ENCODE data around the gene TRMT112.

DNA sequence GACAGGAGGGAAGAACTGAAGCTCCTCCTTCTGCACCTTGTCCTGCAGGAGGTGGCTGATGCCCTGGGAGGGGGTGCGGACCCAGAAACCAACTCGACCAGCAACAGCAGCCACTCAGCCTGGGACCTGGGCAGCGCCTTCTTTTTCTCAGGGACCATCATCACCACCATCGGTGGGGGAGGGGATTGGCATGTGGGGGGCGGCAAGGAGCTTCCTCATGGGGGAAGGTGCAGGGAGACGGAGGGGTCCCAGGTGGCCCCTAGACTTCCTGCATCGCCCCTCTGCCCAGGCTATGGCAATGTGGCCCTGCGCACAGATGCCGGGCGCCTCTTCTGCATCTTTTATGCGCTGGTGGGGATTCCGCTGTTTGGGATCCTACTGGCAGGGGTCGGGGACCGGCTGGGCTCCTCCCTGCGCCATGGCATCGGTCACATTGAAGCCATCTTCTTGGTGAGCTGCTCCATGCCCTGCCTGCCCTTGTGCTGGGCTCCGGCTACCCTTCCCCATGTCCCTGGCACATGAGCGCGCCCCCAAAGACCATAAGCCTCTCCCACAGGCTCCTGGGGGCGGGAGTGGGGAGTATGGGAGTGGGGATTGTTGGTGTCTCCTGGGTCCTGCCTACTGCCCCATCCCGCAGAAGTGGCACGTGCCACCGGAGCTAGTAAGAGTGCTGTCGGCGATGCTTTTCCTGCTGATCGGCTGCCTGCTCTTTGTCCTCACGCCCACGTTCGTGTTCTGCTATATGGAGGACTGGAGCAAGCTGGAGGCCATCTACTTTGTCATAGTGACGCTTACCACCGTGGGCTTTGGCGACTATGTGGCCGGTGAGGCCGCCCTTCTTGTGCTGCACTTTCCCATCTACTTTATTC is 20.3 kb downstream of the TRMT112 start:
- no peak for TF ChIP-seq POLR2A (IDR thresholded peaks at IDR 0.05; ENCODE audit: low read depth, low read length)
- no peak for TF ChIP-seq POLR2AphosphoS5 (IDR thresholded peaks at IDR 0.05; ENCODE audit: low read depth, low read length)
- TF ChIP-seq TAF1 (IDR thresholded peaks at IDR 0.05; ENCODE audit: low read depth, low read length) = no peak
- no peak for TF ChIP-seq SPI1 (IDR thresholded peaks at IDR 0.05; ENCODE audit: low read depth, low read length)
- no peak for TF ChIP-seq PAX5 (IDR thresholded peaks at IDR 0.05; ENCODE audit: insufficient read depth, low read length, severe bottlenecking)
